ENCODE data around the gene PRKN.

GRCh38 chr6:161376367-161376766, 1351.2 kb downstream of the PRKN start:
- TF ChIP-seq ZBTB20 (tag by site-specific recombination; IDR thresholded peaks at IDR 0.05), result no peak
- no peak for TF ChIP-seq CTCF (tag by site-specific recombination; IDR thresholded peaks at IDR 0.05)
- TF ChIP-seq ZNF184 (tag by site-specific recombination; IDR thresholded peaks at IDR 0.05), result no peak
- TF ChIP-seq, protein P1, sequence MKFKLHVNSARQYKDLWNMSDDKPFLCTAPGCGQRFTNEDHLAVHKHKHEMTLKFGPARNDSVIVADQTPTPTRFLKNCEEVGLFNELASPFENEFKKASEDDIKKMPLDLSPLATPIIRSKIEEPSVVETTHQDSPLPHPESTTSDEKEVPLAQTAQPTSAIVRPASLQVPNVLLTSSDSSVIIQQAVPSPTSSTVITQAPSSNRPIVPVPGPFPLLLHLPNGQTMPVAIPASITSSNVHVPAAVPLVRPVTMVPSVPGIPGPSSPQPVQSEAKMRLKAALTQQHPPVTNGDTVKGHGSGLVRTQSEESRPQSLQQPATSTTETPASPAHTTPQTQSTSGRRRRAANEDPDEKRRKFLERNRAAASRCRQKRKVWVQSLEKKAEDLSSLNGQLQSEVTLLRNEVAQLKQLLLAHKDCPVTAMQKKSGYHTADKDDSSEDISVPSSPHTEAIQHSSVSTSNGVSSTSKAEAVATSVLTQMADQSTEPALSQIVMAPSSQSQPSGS (tag by site-specific recombination; IDR thresholded peaks at IDR 0.05; ENCODE audit: low read depth), result no peak
- TF ChIP-seq ZNF510 (tag by site-specific recombination; IDR thresholded peaks at IDR 0.05; ENCODE audit: insufficient replicate concordance), result no peak
- TF ChIP-seq, protein P2, sequence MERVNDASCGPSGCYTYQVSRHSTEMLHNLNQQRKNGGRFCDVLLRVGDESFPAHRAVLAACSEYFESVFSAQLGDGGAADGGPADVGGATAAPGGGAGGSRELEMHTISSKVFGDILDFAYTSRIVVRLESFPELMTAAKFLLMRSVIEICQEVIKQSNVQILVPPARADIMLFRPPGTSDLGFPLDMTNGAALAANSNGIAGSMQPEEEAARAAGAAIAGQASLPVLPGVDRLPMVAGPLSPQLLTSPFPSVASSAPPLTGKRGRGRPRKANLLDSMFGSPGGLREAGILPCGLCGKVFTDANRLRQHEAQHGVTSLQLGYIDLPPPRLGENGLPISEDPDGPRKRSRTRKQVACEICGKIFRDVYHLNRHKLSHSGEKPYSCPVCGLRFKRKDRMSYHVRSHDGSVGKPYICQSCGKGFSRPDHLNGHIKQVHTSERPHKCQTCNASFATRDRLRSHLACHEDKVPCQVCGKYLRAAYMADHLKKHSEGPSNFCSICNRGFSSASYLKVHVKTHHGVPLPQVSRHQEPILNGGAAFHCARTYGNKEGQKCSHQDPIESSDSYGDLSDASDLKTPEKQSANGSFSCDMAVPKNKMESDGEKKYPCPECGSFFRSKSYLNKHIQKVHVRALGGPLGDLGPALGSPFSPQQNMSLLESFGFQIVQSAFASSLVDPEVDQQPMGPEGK (tag by site-specific recombination; IDR thresholded peaks at IDR 0.05), result no peak
- no peak for TF ChIP-seq ZBTB1 (tag by site-specific recombination; IDR thresholded peaks at IDR 0.05)
- TF ChIP-seq ZNF670 (tag by site-specific recombination; IDR thresholded peaks at IDR 0.05; ENCODE audit: low read depth), result no peak
